Gastroesophageal sphincter (tissue), 3 donors: ENCODE measurements around the gene BRD7.

Experiments
- CTCF ChIP-seq, 4 experiments: fragments of 200-600 bp in 2 of 4; fragments of 450-650 bp in 2 of 4; sonication (generic) in 1 of 4; IDR thresholded peaks; one replicate each; pipeline ENCODE4 v1.5.1; 2017 to 2019; ENCODE audit warnings: antibody characterized with exemption in 4 of 4, mild to moderate bottlenecking in 2 of 4, moderate library complexity in 2 of 4
- EP300 ChIP-seq: sonication (generic); formaldehyde crosslinking; IDR thresholded peaks from one replicate; pipeline ENCODE4 v1.6.1; 2017; ENCODE audit warnings: antibody characterized with exemption, mild to moderate bottlenecking
- POLR2AphosphoS5 ChIP-seq: sonication (generic); formaldehyde crosslinking; IDR thresholded peaks from one replicate; pipeline ENCODE4 v1.6.1; 2017; ENCODE audit warnings: antibody characterized with exemption

- TF ChIP-seq CTCF (IDR thresholded peaks at IDR 0.05) (no peak), EP300 (no peak), POLR2AphosphoS5 (no peak)
These were observed 9.6 kb upstream of the BRD7 start for GRCh38 chr16:50378417-50378816.
